ENCODE results near the gene TPST1.

GRCh38 chr7:66335318-66335717 is 130.2 kb downstream of the TPST1 start:
- no peak for TF ChIP-seq CTCF (IDR thresholded peaks at IDR 0.05)
- TF ChIP-seq POLR2AphosphoS5 (IDR thresholded peaks at IDR 0.05; ENCODE audit: low read depth, low read length) = no peak
- TF ChIP-seq REST (IDR thresholded peaks at IDR 0.05; ENCODE audit: insufficient read depth in 1 of 2, low read depth in 2 of 2, low read length in 1 of 2) = no peak
